Measurements from ENCODE around the gene ZNF835.

The ZNF835 gene

GRCh38 chr19:56639217-56639616, 32.3 kb downstream of the ZNF835 start:
- DNase-seq (ENCODE audit: extremely low read depth, low read depth) = no peak
- no peak for TF ChIP-seq CTCF (IDR thresholded peaks at IDR 0.05; ENCODE audit: low read depth, low read length)

- TF ChIP-seq CTCF (IDR thresholded peaks at IDR 0.05; ENCODE audit: low read depth, low read length) = no peak
- DNase-seq (ENCODE audit: extremely low read depth, low read depth) = no peak
Measured at GRCh38 chr19:56637976-56638555, 33.5 kb downstream of the ZNF835 start.

- no peak for DNase-seq (ENCODE audit: extremely low read depth, low read depth)
- no peak for TF ChIP-seq CTCF (IDR thresholded peaks at IDR 0.05; ENCODE audit: low read depth, low read length)
Measured at GRCh38 chr19:56633021-56633420, 38.5 kb downstream of the ZNF835 start.

- TF ChIP-seq CTCF (IDR thresholded peaks at IDR 0.05; ENCODE audit: low read depth, low read length) = no peak
- DNase-seq (ENCODE audit: extremely low read depth, low read depth) = no peak
Measured at GRCh38 chr19:56625708-56626107, 45.8 kb downstream of the ZNF835 start.

GRCh38 chr19:56623006-56623405, 48.6 kb downstream of the ZNF835 start:
- no peak for DNase-seq (ENCODE audit: extremely low read depth, low read depth)

GRCh38 chr19:56622374-56622773, 49.2 kb downstream of the ZNF835 start:
- no peak for DNase-seq (ENCODE audit: extremely low read depth, low read depth)
- TF ChIP-seq CTCF (IDR thresholded peaks at IDR 0.05; ENCODE audit: low read depth, low read length) = no peak

More at GRCh38 chr19:56623006-56623405, 48.6 kb downstream of the ZNF835 start:
- no peak for TF ChIP-seq CTCF (IDR thresholded peaks at IDR 0.05; ENCODE audit: low read depth, low read length)

GRCh38 chr19:56619121-56619520, 52.4 kb downstream of the ZNF835 start:
- DNase-seq (ENCODE audit: extremely low read depth, low read depth) = no peak
- TF ChIP-seq CTCF (IDR thresholded peaks at IDR 0.05; ENCODE audit: low read depth, low read length) = no peak
